Kasumi-1 (cell line): Measurements from ENCODE around the gene ANAPC10.
A peak's percentile ranks its signal among the peaks of the same experiment; 100 is the strongest.
"Not testable (repeated sequence)": the region's sequence is repeated elsewhere in the genome, so short reads cannot be mapped to it uniquely, and the experiment has no call there.

Source experiments
- DNase-seq, 2 experiments: peaks; one replicate each; lab custom pipeline; 2025; lab: John Stamatoyannopoulos, UW

The ANAPC10 gene

DNA sequence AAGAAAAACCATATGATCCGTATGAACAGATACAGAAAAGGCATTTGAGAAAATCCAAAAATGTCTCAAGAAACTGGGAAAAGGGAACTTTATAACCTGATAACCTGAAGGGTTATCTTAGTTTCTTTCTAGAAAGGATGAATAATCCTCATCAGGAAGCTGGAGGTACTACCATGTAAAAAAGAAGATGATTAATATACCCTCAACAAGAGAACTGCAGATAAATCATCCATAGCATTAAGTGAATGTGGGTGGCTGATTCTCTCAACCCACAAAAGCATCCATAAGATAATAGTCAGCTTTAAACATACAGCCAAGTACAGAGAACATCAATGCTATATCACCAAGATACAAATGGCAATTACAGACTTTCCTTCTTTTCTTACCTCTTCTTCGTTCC is 26.4 kb downstream of the ANAPC10 start:
- no peak for DNase-seq

- DNase-seq = no peak
Observed at GRCh38 chr4:145069361-145069760, 28.6 kb downstream of the ANAPC10 start.

DNA sequence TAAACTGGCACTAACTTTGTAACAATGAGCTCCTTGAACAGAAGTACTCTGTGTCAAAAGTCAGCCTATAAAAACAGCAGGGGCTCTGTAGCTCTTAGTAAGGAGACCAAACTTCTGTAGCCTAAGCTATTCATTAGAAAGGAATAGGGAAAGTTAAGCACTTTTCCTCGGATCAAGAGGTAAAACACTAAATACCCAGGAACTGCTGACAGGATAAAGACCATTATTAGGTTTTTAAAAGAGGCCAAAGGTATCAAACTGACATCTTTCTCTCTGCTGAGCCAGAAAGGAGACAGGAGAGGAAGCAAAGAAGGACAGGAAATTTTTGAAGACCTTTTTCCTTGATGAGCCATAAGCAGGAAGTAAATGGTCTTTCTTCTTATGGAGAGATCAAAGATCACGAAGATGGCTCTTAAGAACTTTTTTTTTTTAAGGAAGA is 31.9 kb downstream of the ANAPC10 start:
- DNase-seq = no peak

DNA sequence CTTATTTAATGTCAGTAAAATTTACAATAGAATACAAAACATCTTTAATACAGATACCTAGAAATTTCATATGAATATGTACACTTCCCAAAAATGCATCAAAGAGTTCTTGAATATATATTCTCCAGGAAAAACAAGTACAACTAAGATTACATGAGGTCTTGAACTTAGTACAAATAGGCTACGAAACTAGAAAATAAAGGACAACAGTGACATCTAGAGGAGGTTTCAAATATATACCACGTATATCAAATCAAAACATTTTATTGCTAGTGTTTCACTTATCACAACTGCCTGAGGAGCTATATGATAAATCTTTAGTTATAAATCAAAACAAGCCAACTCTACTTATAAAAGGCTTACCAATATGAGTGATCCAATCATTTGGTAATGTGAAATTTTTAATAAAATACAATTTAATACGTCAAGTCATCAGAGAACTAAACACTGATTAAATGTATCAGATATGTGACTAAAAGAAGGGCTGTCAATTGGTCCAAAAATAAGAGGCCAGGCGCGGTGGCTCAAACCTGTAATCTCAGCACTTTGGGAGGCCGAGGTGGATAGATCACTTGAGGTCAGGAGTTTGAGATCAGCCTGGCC is 36.6 kb downstream of the ANAPC10 start:
- peak; percentile 82 to 93 for DNase-seq

DNA sequence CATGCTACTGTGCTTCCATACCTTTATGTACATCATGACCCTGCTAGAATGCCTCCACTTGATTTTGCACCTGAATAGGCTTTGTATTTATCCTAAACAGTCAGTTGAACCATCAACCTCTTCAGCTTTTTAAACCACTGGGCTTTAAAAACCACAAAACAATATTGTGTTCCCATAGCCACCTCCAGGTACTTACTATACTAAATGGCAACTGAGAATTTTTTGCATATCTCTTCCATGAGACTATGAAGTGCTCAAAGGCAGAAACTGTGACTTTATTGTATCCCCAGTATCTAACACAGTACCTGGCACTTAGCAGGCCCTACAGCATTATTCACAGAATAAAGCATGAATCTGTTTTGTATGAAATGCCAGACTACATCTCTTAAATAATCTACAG is 39.7 kb downstream of the ANAPC10 start:
- no peak for DNase-seq

GRCh38 chr4:145056325-145057130 is 41.5 kb downstream of the ANAPC10 start:
- no peak for DNase-seq

DNA sequence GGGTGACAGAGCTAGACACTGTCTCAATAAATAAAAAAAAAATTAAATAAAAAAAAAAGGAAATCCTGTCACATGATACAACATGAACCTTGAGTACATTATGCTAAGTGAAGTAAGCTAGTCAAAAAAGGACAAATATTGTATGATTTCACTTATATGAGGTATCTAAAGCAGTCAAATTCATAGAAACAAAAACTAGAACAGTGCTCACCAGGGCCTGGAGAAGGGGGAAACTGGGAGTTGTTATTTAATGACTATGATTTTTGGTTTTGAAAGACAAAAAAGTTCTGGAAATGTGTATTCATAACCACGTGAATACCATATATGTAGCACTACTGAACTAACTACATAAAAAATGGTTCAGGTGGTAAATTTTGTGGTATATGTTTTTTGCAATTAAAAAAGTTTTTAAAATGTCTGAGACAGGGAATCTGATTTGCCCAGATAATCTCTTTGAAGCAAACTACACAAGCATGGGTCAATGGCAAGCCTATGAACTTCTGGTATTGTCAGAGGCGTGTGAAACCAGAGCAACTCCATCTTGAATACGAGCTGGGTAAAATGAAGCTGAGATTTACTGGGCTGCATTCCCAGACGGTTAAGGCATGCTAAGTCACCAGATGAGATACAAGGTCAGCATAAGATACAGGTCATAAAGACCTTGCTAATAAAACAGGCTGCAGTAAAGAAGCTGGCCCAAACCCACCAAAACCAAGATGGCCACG is 42.3 kb downstream of the ANAPC10 start:
- DNase-seq = no peak

GRCh38 chr4:145049241-145049640 is 48.8 kb downstream of the ANAPC10 start:
- no peak for DNase-seq

- no peak for DNase-seq
Observed at GRCh38 chr4:145048817-145049216, 49.2 kb downstream of the ANAPC10 start.

- DNase-seq = no peak
Observed at GRCh38 chr4:145047151-145047550, 50.8 kb downstream of the ANAPC10 start.

- no peak for DNase-seq
Observed at GRCh38 chr4:145045180-145045579, 52.8 kb downstream of the ANAPC10 start.

DNA sequence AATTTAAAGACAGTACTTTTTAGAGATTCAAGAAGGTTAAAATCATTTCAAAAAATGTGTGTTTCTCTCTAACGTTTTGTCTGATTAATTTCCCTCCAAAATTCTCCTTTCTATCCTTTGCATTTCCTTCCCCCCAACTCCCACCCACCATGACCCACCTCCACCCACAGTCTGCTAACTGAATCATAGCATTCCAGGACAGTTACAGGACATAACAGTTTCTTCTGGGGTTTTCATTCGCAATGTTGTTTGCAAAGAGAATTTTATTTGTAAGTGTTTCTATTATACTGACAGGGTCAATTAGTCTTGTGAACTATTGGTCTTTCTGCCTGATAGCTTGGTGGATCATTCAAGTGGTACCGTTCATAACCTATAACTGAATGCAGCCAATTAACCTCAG is 53.7 kb downstream of the ANAPC10 start:
- no peak for DNase-seq

- DNase-seq = no peak
Observed at GRCh38 chr4:145043306-145043705, 54.7 kb downstream of the ANAPC10 start.

DNA sequence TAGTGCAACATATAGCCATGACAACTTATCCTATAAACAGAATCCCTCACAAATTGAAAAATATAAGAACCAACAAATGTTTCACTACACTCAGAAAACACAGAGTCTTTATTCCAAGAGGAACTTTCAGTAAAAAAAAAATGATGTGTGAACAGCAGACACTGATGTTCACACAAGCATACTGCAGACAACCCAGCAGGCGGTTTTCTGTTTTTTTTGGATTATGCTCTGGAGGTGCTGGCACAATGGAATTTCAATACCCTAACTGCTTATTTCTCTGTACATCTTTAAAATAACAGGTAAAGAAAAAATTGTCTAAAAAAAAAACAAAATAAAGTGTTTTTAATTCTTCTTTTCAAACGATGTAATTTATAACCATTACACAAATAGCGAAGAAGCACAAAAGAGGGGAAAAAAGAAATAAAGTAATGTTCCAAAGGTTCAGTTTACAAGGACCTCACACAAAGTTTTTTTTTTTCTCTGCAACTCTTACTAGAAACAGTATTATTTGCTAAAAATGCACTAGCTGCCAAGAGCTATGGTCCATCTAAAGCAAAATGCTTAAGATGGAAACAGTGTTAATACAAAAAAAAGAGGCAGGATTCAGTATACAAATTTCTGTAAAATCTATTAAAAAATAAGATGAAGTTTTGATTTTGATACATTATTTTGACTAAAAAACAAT is 55.3 kb downstream of the ANAPC10 start:
- DNase-seq = no peak

DNA sequence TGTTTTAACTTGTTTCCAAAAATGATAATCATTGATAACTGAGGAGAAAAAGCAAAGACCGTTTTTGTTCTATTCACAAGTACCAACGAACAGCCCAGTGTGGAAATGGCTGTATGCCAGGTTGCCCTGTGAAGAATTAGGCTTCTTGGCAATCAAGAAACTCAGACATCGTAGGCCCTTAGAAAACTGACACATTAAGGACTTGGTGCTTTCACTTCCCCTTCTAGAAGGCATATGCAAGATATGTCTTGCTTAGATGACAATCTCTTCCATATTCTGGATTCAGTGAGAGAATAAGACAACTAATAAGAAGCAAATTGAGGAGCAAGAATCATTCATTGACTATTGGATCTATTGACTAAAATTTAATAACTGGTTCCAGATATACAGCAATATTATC is 56.6 kb downstream of the ANAPC10 start:
- DNase-seq = peak in 1 of 2 experiments; percentile 44

DNA sequence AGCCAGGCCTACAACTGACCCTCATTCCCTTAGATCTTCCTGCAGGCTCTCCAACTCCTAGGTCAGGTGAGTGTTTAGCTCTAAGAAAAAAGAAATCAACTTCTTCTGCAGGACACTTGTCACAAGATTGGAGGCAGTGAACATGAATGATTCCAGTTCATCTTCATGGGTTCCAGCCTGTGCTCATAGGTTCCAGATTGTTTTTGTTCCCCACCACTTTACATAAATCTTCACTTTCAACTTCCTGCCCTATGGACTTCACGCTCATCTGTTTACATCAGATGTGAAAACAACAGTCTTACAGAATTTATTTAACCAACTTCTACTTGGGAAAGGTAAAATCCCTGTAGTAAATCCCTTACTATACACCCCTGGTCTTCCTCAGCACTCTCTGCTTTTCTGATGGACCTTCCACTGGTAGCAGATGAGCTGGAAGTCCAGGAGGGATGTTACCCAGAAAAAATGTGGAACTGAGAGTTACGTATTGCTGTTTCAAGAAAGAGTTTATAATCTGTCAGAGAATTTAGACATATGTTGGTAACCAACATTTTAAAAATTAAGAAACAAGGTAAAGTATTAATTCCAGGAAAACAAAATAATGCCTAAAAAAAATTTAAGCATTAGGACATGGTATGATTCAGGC is 62.4 kb downstream of the ANAPC10 start:
- DNase-seq = no peak

DNA sequence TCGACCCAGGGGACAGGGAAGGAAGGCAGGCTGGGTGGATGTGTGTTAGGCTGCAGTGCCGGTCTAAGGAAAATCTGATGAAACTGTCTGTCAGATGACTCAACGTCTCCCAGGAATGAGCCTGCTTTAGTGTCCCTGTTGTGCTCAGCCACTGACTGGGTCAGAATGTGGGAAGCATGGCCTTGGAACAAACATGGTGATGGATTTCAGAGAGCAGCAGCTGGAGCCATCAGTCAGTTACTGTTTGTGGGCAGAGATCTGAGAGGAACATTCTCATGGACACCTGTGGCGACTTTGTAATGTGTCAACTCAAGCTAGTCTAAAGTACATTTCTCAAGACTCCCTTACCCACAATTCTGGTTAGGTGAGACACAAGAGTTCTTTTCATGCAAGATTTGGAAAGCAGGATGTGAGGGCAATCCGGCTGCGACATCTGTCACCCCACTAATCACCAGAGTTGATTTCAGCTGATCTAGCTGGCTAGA is 63.2 kb downstream of the ANAPC10 start:
- no peak for DNase-seq

GRCh38 chr4:145019346-145019745 is 78.7 kb downstream of the ANAPC10 start:
- no peak for DNase-seq

DNA sequence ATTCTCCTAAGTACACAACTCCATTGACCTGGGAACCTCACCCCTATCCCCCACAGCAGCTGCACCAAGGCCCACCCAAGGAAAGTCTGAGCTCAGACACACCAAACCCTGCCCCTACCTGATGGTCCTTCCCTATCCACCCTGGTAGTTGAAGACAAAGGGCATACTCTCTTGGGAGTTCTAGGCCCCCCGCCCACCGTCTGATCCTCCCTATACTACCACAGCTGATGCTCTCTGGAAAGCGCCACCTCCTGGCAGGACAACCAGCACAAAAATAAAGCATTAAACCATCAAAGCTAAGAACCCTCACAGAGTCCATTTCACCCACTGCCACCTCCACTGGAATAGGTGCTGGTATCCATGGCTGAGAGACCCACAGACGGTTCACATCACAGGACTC is 83.6 kb downstream of the ANAPC10 start:
- no peak for DNase-seq

- DNase-seq = peak; percentile 80 to 82
Observed at GRCh38 chr4:145012841-145013240, 85.2 kb downstream of the ANAPC10 start.

DNA sequence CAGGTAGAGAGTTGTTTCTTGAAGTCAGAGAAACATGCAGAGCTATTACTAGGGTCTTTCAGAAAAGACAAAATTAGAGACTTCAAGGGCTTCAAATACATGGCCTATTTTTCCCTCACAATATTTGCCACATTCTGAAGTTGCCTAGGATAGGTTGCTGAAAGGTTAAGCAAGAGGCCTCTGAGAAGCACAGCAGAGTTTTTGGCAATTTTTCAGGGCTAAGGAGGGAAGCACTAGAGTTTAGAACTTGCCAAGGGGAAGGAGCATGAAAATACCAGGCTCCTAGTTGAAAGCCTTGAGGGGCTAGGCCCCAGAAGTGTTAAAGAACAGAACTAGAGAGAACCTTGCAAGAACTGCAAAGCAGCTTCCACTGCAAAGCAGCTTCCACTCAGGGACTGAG is 86.4 kb downstream of the ANAPC10 start:
- DNase-seq = peak in 1 of 2 experiments; percentile 35

- not testable (repeated sequence) for DNase-seq
Observed at GRCh38 chr4:145010315-145010714, 87.7 kb downstream of the ANAPC10 start.
